Suppressor macrophage treated with lipopolysaccharide for 1 hour (primary cell): Measurements from ENCODE around the gene PANX1.
A peak's percentile ranks its signal among the peaks of the same experiment; 100 is the strongest.
"Not testable (repeated sequence)": the region's sequence is repeated elsewhere in the genome, so short reads cannot be mapped to it uniquely, and the experiment has no call there.

Experiments
- DNase-seq, 3 donors: peaks; one replicate each; pipeline ENCODE4 v3.0.0-alpha.2; 2020 to 2022

The PANX1 gene, protein sequence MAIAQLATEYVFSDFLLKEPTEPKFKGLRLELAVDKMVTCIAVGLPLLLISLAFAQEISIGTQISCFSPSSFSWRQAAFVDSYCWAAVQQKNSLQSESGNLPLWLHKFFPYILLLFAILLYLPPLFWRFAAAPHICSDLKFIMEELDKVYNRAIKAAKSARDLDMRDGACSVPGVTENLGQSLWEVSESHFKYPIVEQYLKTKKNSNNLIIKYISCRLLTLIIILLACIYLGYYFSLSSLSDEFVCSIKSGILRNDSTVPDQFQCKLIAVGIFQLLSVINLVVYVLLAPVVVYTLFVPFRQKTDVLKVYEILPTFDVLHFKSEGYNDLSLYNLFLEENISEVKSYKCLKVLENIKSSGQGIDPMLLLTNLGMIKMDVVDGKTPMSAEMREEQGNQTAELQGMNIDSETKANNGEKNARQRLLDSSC

DNA sequence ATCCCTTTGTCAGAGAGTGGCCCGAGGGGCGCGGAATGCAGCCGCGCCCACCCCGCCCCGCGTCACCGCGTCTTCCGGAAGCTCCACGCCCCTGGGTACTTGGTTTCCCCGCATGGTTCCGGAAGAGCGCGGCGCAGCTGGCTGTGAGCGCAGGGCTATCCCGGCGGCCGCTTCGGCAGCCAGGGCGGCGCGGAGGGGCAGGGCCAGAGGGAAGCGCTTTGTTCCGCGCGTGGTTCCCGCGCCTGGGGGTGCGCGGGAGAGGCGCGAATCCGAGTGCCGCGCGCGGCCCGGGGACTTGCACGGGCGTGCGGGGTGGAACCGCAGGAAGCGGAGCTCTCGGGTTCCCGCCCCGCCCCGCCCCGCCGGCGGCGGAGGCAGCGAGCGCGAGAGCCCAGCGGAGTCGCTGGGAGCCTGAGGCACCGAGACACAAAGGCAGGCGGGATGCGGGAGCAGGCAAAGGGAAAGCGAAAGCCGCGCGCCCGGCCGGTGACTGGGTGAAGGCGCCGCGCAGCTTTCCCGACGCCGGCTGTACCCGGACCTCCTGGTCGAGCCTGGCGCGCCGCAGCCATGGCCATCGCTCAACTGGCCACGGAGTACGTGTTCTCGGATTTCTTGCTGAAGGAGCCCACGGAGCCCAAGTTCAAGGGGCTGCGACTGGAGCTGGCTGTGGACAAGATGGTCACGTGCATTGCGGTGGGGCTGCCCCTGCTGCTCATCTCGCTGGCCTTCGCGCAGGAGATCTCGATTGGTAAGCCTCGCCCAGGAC, at the start of gene PANX1:
TSS of gene PANX1 (plus strand) at position 96 of the 766 bp plus-strand sequence. CDS start at position 568, 472 bp downstream.
- peak; percentile 95 to 96 (median 96) for DNase-seq

DNA sequence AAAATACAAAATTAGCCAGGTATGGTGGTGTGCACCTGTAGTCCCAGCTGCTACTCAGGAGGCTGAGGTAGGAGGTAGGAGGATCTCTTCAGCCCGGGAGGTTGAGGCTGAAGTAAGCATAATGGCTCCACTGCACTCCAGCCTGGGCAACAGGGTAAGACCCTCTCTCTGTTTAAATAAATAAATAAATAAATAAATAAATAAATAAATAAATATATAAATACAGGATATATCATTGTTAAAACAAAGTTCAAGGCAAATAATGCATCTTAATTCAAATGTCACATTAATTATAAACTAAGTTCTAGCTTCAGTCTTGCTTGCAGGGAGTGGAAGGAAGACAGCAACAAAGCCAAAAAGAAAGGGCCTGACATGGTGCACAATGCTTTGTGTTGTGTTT, 44.5 kb upstream of the PANX1 start:
- DNase-seq: no peak

DNA sequence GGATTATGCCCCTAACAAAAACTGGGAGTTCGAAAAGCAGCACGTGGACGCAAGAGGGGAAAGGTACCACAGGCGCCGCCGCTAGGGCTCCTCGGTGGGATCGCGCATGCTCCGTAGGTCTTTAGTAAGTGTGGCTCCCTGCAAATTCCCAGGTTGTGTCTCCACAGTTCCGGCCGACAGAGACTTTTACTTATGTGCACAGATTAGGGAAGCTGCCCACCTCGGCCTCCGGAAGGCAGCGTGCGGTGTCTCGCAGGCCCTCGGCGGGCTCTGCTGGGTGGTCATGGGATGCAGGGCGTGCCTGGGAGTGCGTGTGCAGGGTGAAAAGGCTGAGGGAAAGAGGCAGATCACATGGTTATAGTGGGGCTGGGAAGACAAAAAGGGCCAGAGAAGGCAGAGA, 39.7 kb upstream of the PANX1 start:
- DNase-seq: no peak

DNA sequence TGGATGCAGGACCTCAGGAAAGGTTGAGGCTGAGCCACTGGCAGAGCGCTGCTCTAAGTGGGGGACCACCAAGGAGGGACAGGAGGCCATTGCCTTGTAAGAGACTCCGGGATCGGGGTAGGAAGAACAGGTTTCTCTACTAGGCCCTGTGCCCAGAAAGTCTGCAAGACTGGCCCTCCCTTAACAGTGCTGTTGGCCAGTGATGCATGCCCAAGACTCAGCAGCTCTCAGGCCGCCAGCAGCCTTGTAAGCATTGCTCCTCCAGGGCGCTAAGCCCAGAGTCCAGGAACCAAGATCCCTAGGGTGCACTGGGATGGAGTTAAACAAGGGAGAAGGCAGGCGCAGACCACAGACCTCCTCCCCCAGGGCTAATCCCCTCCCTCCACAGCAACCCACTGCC, 39.3 kb upstream of the PANX1 start:
- DNase-seq: no peak

DNA sequence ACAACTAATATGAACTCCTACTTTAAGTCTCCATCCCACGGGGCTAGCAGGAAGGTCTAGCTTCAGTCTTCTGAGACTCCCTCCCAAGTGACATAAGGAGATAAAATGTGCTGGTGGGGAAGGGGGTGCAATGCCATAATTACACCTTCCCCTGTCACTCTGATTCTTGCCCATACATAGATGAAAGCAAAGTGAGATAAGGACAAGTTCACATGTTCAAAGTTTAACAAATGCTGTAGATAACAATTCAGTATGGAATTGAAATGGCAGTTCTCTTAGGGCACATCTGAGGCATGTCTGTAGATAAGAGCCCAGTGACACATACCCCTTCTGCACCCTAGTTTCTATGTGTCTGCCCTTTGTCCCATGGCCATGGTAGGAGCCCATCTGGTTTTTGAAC, 38.2 kb upstream of the PANX1 start:
- DNase-seq: no peak

DNA sequence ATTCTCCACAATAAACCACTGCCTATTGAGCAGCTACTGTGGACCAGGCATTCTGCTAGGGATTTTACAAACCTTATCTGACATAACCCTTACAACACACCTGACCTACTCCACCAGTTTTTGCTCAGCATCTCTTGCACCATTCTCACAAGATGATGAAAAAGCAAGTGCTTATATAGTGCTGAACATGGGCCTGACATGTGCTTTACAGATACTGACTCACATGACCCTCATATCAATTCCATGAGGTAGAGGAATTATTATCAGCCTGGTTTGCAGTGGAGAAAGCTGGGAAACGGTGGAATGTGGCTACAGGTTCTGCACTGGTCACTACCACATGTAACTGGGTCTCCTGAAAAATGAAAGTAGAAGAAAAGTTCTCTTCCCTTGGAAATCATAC, 37.5 kb upstream of the PANX1 start:
- no peak for DNase-seq

DNA sequence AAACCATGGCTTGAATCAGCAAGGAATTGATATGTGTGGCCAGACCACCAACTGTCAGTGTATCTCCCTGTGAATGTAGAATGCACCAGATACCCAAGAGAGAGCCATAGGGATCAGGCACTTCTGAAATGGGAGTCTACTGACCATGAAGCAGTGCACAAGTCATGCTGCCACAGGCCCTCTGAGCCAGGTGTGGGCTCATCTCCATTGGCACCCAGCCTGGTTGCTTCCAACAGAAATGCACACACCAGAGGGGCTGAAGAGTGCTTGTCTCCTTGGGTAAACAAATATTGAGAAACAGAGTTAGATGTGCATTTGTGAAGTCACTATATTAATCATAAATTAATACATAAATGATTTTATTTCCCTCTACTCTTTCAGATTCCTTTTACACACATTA, 28.4 kb upstream of the PANX1 start:
- DNase-seq: no peak

DNA sequence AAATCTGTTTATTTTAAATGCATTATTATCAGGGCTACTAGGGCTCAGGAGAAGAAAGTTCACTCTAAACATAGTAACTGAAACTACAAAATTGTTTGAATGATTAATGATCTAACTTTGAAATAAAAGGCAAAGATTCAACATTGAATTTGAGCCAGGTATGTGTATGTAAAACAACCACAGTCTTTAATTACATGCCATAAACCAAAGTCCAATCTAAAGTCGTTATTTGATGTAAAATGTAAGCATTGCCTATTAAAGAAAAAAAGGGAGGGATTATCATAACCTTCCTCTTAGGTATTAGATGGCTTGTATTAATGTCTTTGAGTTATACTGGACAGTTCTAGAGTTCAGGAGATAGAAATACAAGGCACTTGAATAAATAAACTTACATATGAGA, 25.2 kb upstream of the PANX1 start:
- no peak for DNase-seq

DNA sequence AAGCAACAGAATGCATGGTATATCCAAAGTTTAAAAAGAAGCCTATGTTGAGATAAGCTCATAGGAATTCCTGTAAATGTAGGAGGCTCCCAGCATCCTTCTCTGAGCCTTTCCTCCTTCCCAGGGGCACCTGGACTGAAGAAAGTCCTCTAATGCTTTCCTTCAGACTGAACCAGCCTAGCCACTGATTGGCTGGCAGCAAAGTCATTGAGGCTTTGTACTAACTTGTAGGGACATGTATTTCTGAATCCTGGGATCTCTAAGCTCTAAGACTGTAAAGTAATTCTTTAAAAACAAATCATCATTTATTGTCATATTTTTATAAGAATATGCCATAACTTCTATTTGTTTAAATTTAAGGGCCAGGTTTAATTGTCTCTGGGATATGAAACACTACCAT, 23.9 kb upstream of the PANX1 start:
- DNase-seq: no peak

DNA sequence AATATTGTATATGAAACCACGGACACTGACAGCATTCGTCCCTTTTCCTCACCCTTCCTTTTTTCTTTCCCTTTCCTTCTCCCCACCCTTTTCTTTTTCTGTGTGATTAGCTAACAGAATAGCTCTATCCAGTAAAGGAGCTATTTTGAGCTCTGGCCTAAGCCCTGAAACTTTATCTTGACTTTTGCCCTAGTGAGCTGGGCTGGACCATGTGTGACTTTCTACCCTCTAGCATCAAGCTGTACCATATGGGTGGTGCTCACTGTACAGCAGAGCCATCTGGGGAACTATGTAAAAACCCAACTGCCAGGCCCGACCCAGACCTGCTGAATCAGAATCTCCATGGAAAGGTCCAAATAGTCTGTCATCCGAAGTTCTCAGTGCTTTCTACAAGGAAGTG, 21.9 kb upstream of the PANX1 start:
- DNase-seq: no peak

DNA sequence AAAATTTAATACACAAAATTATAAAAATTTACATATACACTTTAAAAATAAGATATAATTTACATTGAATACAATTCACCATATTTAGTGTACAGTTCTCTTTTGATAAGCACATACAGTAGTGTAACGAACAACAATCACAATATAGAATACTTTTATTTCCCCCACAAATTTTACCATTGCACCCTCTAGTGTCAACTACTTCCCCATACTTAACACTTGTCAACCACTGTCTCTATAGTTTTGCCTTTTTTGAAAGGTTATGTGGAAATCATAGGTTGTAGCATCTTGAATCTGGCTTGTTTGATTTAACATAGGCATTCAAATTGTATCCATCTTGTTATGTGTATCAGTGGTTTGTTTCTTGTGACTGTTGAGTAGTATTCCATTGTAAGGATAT, 21.3 kb upstream of the PANX1 start:
- no peak for DNase-seq

DNA sequence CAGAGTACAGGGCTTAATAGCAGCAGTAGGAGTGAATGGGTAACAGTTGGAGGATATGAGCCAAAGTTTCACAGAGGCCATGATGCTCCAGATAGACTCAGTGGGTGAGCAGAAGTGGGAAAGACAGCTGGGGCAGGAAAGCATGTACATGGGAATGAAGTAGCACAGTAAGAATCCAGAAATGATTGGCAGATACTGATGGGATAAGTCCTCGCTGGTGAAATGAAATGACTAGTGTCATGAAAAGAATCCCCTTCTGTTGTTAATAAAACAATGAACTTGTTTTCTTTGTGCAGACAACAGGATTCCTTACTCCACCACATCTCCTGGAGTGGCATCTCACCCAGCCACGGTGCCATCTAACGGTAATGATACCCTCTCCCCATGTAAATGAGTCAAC, 17.4 kb upstream of the PANX1 start:
- no peak for DNase-seq

DNA sequence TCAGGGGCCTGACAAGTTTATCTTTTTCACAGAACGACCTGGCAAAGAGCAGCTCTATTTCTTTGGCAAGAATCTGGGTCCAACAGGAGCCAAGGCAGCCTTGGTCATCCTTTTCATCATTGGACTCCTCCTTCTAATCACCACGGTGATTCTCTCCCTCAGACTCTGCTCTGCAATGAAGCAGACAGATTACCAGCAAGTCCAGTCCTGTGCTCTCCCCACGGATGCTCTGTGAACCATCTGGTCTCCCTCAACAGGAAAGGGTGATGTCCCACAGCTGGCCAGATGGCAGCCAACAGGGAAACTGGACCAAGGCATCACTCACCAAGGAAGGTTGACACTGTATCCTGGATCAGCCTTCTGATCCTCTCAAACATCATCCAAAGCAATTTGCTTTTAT, 17.0 kb upstream of the PANX1 start:
- DNase-seq: no peak

DNA sequence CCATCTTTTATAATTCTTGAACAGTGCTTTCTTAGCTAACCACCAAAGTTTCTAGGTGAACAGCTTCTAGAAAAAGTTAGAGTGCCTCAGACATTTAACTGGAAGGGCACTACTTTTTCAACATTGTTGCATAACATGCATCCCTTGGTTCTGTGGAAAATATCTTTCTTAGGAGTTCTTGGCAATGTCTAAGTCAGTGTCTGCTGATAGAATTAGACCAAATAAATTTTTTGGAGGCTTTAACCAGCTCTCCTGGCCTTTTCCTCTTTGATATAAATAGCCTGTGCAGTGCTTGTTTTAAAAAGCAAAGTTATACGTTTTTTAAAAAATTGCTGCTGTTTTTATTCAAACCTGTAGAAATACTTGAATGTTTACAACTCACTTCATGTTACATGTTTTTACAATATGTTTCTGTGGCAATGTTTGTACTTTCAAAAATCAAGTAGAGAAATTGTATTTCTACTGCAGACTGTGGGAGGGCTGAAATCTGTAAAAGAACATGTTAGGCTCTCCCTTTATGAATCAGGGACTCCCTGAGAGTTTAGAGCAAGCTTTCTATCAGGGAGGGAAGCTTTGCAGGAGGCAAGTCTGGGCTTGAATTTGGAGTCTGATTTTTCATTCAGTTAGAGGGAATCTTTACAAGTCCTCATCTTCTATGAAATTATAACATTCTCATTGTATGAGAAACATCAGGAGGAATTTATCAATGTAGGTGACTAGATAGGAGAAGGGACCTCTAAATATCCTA, 16.3 kb upstream of the PANX1 start:
- no peak for DNase-seq

DNA sequence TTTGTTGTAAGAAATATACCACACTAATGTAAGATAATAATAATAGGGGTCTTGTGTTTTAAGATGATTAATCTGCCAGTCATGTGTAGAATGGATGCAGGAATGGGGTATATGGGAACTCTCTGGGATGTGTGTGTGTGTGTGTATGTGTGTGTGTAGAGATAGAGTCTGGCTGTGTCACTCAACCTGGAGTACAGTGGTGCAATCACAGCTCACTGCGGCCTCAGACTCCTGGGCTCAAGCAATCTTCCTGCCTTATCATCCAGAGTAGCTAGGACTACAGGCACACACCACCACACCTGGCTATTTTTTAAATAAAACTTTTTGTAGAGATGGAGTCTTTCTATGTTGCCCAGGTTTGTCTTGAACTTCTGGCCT, 11.5 kb upstream of the PANX1 start:
- no peak for DNase-seq

DNA sequence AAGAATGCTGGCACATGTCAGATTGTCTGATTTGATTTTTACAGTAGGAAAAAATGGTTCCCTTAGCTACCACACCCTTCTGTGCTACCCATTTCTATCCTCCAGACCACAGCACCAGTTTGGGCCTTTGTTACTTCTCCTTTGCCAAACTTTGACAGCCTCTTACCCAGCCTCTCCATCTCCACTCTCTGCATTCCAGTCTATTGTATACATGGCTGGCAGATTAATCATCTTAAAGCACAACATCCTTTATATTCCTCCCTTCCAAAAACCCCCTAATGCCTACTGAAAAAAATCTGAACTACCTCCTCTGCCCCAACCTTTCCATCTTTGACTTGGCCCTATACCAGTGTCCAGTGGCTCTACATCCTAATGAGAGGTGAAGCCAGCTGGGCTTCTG, 10.8 kb upstream of the PANX1 start:
- no peak for DNase-seq

DNA sequence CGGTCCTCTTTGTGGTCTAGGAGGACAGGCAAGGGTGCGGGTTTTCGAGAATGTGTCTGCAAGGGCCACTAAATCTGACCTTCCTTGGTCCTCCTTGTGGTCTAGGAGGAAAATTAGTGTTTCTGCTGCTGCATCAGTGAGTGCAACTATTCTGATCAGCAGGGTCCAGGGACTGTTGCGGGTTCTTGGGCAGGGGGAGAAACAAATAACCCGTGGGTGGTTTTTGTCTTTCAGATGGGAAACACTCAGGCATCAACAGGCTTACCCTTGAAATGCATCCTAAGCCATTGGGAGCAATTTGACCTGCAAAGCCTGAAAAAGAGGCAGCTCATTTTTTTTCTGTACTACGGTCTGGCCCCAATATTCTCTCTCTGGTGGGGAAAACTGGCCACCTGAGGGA, 9.0 kb upstream of the PANX1 start:
- not testable (repeated sequence) for DNase-seq

DNA sequence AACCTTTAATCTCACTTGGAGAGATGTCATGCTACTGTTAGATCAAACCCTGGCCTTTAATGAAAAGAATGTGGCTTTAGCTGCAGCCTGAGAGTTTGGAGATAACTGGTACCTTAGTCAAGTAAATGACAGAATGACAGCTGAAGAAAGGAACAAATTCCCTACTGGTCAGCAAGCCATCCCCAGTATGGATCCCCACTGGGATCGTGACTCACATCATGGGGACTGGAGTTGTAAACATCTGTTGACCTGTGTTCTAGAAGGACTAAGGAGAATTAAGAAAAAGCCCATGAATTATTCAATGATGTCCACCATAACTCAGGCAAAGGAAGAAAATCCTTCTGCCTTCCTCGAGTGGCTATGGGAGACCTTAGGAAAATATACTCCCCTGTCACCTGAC, 8.1 kb upstream of the PANX1 start:
- not testable (repeated sequence) for DNase-seq

DNA sequence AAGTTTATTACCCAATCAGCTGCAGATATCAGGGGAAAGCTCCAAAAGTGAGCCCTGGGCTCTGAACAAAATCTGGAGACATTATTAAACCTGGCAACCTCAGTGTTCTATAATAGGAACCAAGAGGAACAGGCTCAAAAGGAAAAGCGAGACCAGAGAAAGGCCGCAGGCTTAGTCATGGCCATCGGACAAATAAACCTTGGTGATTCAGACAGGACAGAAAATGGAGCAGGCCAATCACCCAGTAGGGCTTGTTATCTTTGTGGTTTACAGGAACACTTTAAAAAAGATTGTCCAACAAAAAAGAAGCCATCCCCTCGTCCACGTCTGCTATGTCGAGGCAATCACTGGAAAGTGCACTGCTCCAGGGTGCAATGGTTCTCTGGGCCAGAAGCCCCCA, 7.7 kb upstream of the PANX1 start:
- DNase-seq: no peak

DNA sequence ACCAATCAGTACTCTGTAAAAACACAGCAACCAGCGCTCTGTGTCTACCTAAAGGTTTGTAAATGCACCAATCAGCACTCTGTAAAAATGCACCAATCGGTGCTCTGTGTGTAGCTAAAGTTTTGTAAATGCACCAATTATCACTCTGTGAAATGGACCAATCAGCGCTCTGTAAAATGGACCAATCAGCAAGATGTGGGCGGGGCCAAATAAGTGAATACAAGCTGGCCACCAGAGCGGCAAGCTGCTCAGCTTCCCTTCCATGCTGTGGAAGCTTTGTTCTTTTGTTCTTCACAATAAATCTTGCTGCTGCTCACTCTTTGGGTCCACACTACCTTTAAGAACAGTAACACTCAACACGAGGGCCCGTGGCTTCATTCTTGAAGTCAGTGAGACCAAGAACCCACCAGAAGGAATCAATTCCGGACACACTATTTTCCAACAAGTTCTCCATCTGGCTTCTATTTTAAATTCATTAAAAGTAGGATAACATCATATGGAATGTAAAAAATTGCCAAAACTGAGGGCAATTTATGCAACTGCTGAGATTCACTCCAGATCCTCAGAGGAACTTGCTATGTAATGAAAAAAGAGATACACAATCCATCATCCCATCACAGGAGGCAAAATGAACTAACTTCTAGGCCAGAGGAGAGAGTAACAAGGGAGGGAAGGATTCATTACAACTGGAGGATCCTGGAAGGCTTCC, 3.1 kb upstream of the PANX1 start:
- no peak for DNase-seq

DNA sequence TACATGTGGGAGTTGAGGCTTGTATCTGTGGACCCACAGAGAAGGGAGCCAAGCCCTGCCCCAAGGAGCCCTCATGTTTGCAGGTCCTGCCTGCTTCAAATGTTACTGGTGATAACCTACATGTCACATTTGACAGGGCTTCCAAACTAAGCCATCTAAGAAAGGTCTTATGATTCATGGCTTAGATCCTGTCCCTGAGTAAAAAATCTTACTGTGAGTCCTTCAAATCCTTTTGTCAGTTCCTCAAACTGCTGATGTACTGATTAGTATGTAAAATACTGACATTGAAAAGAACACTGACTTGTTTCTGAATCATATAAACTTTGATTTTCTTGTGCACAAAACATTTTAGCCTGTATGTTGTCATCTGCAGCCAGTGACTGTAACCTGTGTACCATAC, 1.0 kb upstream of the PANX1 start:
- DNase-seq: peak in 2 of 3 donors; percentile 46 to 74

DNA sequence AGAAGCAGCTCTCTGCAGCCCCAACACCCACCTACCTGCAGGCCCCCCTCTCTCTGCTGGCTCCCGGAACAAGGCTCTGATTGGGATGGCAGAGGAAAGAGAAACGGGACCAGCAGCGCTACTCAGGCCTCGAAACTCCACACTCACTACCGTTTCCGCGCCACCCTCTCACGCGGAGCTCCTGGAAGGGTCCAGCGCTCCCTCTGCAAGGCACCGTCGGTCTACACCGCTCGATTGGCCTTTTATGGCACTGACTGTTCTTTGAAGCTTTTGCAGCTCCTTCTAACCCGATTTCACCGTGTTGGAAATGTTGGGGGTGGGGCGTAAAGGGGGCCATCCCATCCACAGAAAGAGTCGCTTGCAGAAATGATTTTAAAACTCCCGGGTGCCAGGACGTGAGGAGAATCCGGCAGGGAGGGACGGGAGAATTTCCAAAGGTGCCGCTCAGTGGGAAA, 323 bp upstream of the PANX1 start:
- DNase-seq: no peak
